ENCODE measurements around the gene PET100. TPM values are rescaled to one million over a fixed set of nuclear protein-coding genes. Genes with fewer than 3 reads are reported as not detected.

Gene PET100
- total RNA-seq, 1 experiment from 2014 or later = 101 TPM

GRCh38 chr19:7623725-7624603 is 5.6 kb upstream of the PET100 start:
- H3K9me2 ChIP-seq (replicated peaks; ENCODE audit: low read length) = no peaks in the 10 kb centered on the region
- no peak overlapping the region for H3K9ac ChIP-seq (ENCODE audit: low read length)
- no peak overlapping the region for H3K4me3 ChIP-seq (ENCODE audit: low read length)
- H3K27ac ChIP-seq (ENCODE audit: low read length) = no peak overlapping the region
- intact Hi-C loops (cut with micrococcal nuclease) = no loop called here
- no peaks in the 10 kb centered on the region for H3K9me3 ChIP-seq (ENCODE audit: low read length)
- BruUV-seq (replicated peaks) = no TSS peak
- no peak overlapping the region for H2AFZ ChIP-seq (ENCODE audit: low read length)
- POLR2A ChIA-PET (ENCODE audit: unreplicated experiment) = no interaction called here
- no peak overlapping the region for H3K4me2 ChIP-seq (ENCODE audit: low read length)
- peaks cover 44% of the 10 kb centered on the region; the same call in 1 of the 2 replicates for H3K36me3 ChIP-seq (ENCODE audit: low read depth, low read length)
- TF ChIP-seq EZH2phosphoT487 (IDR thresholded peaks at IDR 0.05; ENCODE audit: borderline replicate concordance, low read length) (no peak), CTCF (conservative IDR thresholded peaks at IDR 0.05; ENCODE audit: low read depth, low read length) (no peak), EZH2 (IDR thresholded peaks at IDR 0.05; ENCODE audit: low read length, unreplicated experiment) (no peak)
- DNase-seq = no peak
- no peaks in the 10 kb centered on the region for H3F3A ChIP-seq (ENCODE audit: low read length, unreplicated experiment)
- CTCF ChIA-PET = interaction anchor here (0.8 kb wide), 1 partner anchor 55 kb away, joined by 3 read pairs; no protein-coding TSS in a partner anchor
- peaks cover 30% of the 10 kb centered on the region for H3K79me2 ChIP-seq (ENCODE audit: low read length)
- no peaks in the 10 kb centered on the region for H3K27me3 ChIP-seq (ENCODE audit: low read length)
- no peaks in the 10 kb centered on the region for H4K20me1 ChIP-seq (ENCODE audit: low read length)
- peaks cover 18% of the 10 kb centered on the region for H3K4me1 ChIP-seq (ENCODE audit: insufficient read depth, low read length)
- ATAC-seq = no peak

GRCh38 chr19:7624810-7625209 is 4.8 kb upstream of the PET100 start:
- no peak overlapping the region for H2AFZ ChIP-seq (ENCODE audit: low read length)
- BruUV-seq (replicated peaks) = no TSS peak
- no peaks in the 10 kb centered on the region for H3K9me3 ChIP-seq (ENCODE audit: low read length)
- peaks cover 36% of the 10 kb centered on the region for H3K79me2 ChIP-seq (ENCODE audit: low read length)
- H3K4me1 ChIP-seq (ENCODE audit: insufficient read depth, low read length) = peaks cover 12% of the 10 kb centered on the region
- H3K27me3 ChIP-seq (ENCODE audit: low read length) = no peaks in the 10 kb centered on the region
- no peak for ATAC-seq
- H3K9ac ChIP-seq (ENCODE audit: low read length) = no peak overlapping the region
- H3K36me3 ChIP-seq (ENCODE audit: low read depth, low read length) = peaks cover 41% of the 10 kb centered on the region; the same call in 1 of the 2 replicates
- intact Hi-C loops (cut with micrococcal nuclease) = no loop called here
- no peak overlapping the region for H3K27ac ChIP-seq (ENCODE audit: low read length)
- H3F3A ChIP-seq (ENCODE audit: low read length, unreplicated experiment) = no peaks in the 10 kb centered on the region
- no peak overlapping the region for H3K4me3 ChIP-seq (ENCODE audit: low read length)
- no peak for DNase-seq
- ChIA-PET POLR2A (ENCODE audit: unreplicated experiment) (no interaction called here), CTCF (interaction anchor here (0.9 kb wide), 1 partner anchor 56 kb away, joined by 4 read pairs; no protein-coding TSS in a partner anchor)
- no peak overlapping the region for H3K4me2 ChIP-seq (ENCODE audit: low read length)
- TF ChIP-seq CTCF (conservative IDR thresholded peaks at IDR 0.05; ENCODE audit: low read depth, low read length) = no peak
- no peak for TF ChIP-seq EZH2phosphoT487 (IDR thresholded peaks at IDR 0.05; ENCODE audit: borderline replicate concordance, low read length)
- no peak for TF ChIP-seq EZH2 (IDR thresholded peaks at IDR 0.05; ENCODE audit: low read length, unreplicated experiment)
- H3K9me2 ChIP-seq (replicated peaks; ENCODE audit: low read length) = no peaks in the 10 kb centered on the region
- no peaks in the 10 kb centered on the region for H4K20me1 ChIP-seq (ENCODE audit: low read length)

All from PC-3 (cell line).